Spleen (tissue), 11 donors: Measurements from ENCODE around the gene RAB25. TPM values are rescaled to one million over a fixed set of nuclear protein-coding genes. Genes with fewer than 3 reads are reported as not detected.
"Not testable (repeated sequence)": the region's sequence is repeated elsewhere in the genome, so short reads cannot be mapped to it uniquely, and the experiment has no call there.

ENCODE experiments used
- DNase-seq: peaks from one replicate; pipeline ENCODE4 v3.0.0-alpha.2; 2020
- H3K27ac ChIP-seq, 8 donors: fragments of 200-600 bp; sonication (generic) in 7 of 8; 1 replicate in 4 of 8; 2 replicates in 4 of 8; pipeline versions ENCODE4 v1.5.0 to v1.8.0; 2016 to 2021; ENCODE audit warnings: inconsistent platforms in 4 of 8, mild to moderate bottlenecking in 4 of 8, moderate library complexity in 1 of 8
- H3K27me3 ChIP-seq, 7 donors: fragments of 200-600 bp; sonication (generic) in 6 of 7; replicated peaks in 1 of 7; 1 replicate in 4 of 7; 2 replicates in 3 of 7; pipeline versions ENCODE4 v1.5.0 to v1.8.0; 2016 to 2021; ENCODE audit warnings: inconsistent platforms in 3 of 7, mild to moderate bottlenecking in 1 of 7
- H3K36me3 ChIP-seq, 6 donors: fragments of 200-600 bp; sonication (generic) in 5 of 6; 1 replicate in 4 of 6; 2 replicates in 2 of 6; pipeline versions ENCODE4 v1.5.0 to v1.8.0; 2016 to 2021; ENCODE audit warnings: inconsistent platforms in 2 of 6
- H3K4me1 ChIP-seq, 6 donors: fragments of 200-600 bp; sonication (generic) in 5 of 6; 1 replicate in 3 of 6; 2 replicates in 3 of 6; pipeline versions ENCODE4 v1.5.0 to v1.8.0; 2016 to 2021; ENCODE audit warnings: inconsistent platforms in 3 of 6
- H3K4me3 ChIP-seq, 8 donors: fragments of 200-600 bp; sonication (generic) in 7 of 8; 1 replicate in 4 of 8; 2 replicates in 4 of 8; pipeline versions ENCODE4 v1.5.0 to v1.8.0; 2016 to 2021; ENCODE audit warnings: inconsistent platforms in 4 of 8, mild to moderate bottlenecking in 4 of 8, moderate library complexity in 2 of 8
- H3K9me3 ChIP-seq, 8 donors: fragments of 200-600 bp; sonication (generic) in 7 of 8; 1 replicate in 4 of 8; 2 replicates in 4 of 8; pipeline versions ENCODE4 v1.5.0 to v1.8.0; 2016 to 2021; ENCODE audit warnings: inconsistent platforms in 4 of 8
- CTCF ChIP-seq, 11 experiments: fragments of 200-600 bp in 7 of 11; fragments of 450-650 bp in 4 of 11; sonication (generic) in 4 of 11; IDR thresholded peaks in 8 of 11; conservative IDR thresholded peaks in 3 of 11; 1 replicate in 7 of 11; 2 replicates in 4 of 11; pipeline versions ENCODE4 v1.4.0 to v1.8.0; 2016 to 2021; ENCODE audit warnings: antibody characterized with exemption in 11 of 11, inconsistent platforms in 4 of 11, mild to moderate bottlenecking in 1 of 11
- POLR2A ChIP-seq, 3 donors: fragments of 450-650 bp; IDR thresholded peaks; one replicate each; pipeline ENCODE4 v1.5.1; 2017; ENCODE audit warnings: antibody characterized with exemption in 3 of 3, mild to moderate bottlenecking in 1 of 3
- POLR2AphosphoS5 ChIP-seq, 3 donors: sonication (generic); formaldehyde crosslinking; IDR thresholded peaks; one replicate each; pipeline ENCODE4 v1.5.1; 2017; ENCODE audit warnings: antibody characterized with exemption in 3 of 3
- WGBS, 5 donors: extraction: QIAGEN DNeasy Blood & Tissue Kit in 3 of 5; methylation state at CpG; one replicate each; pipeline versions ENCODE4 v1.1.5 to v1.1.7; 2013 to 2018; 5-methylcytosine and 5-hydroxymethylcytosine counted together
- intact Hi-C: fragments of 100-400 bp; cut with DNase I; formaldehyde crosslinking; loops from one replicate; pipeline ENCODE4 v1.15.0; 2023; ENCODE audit warnings: low total_unique reads
- polyA plus RNA-seq, 3 donors: library from polyadenylated mRNA; stranded (reverse); fragments of 200-250 nt; gene quantifications; one replicate each; pipeline ENCODE4 v1.2.1, GENCODE V29; 2013
- total RNA-seq, 7 donors: library from RNA; depleted of rRNA in 3 of 7; stranded (reverse); fragments of >200 nt in 3 of 7; fragmentation: NEBNext Ultra II Directional in 4 of 7; extraction: Animal tissue kit (Norgen Biotek cat#: 25700) in 4 of 7; gene quantifications; one replicate each; pipeline versions ENCODE4 v1.1.0 to v1.2.1, GENCODE V29; 2016 to 2021
- donor health status: healthy with polysubstance abuse.
- donor health status: DM: no; HTN: no; CAD: no; lungs with moderate emphysema.
- donor health status: DM: no; HTN: no; CAD: no.
- donor health status: Bipolar disorder and iron deficiency.
- donor health status: healthy.
- donor health status: DM: no; HTN: no; CAD: no.
- donor health status: DM: yes; HTN: yes; CAD: no.

Gene RAB25
- total and polyA plus RNA-seq, 10 donors: 0.28 to 0.70 (median 0.50) TPM; not detected in 5

DNA sequence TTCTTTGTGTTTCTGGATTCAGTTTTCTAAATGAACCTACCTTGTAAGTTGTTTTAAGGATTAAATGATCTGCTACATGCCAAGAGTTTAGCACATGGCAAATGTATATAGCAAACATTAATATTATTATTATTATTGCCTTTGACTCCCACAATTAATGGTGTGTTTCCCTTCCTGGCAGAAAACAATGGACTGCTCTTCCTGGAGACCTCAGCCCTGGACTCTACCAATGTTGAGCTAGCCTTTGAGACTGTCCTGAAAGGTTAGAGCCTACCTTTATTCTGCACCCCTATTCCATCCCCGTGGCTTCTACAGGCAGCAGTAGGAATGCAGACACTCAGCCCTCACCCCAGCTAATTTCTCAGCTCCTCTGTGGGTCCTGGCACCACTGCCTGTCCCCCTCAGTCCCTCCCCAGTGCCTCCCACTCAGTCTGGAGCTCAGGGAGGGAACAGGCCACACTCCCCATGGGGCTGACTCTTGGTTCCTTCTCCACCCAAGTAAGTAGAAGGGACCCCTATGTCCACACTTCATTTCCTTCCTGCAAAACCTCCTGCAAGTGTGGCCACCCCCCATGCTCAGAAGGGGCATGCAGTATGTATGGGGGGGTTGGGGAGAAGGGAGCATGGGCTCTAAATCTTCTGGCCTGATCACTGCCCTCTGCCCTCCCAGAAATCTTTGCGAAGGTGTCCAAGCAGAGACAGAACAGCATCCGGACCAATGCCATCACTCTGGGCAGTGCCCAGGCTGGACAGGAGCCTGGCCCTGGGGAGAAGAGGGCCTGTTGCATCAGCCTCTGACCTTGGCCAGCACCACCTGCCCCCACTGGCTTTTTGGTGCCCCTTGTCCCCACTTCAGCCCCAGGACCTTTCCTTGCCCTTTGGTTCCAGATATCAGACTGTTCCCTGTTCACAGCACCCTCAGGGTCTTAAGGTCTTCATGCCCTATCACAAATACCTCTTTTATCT is 8.8 kb downstream of the RAB25 start:
- Histone ChIP-seq H3K27me3 (peaks cover 0 to 9% (median 0%) of the 10 kb centered on the region in 7 donors), H3K4me1 (peaks cover 0 to 14% (median 0%) of the 10 kb centered on the region in 6 donors), H3K27ac (no peak overlapping the region), H3K36me3 (no peaks in the 10 kb centered on the region), H3K9me3 (no peaks in the 10 kb centered on the region), H3K4me3 (no peak overlapping the region)
- TF ChIP-seq POLR2A (IDR thresholded peaks at IDR 0.05): no peak
- no peak for TF ChIP-seq POLR2AphosphoS5 (IDR thresholded peaks at IDR 0.05)
- no peak for TF ChIP-seq CTCF (IDR thresholded peaks at IDR 0.05 in 8 of 11, conservative IDR thresholded peaks at IDR 0.05 in 3 of 11)
- intact Hi-C loops: no loop called here
- no peak for DNase-seq
- WGBS, 5 donors: 69 to 85% (median 71%) methylated on average over 3 of the region's 3 CpGs

- no peak for DNase-seq
- no peaks in the 10 kb centered on the region for H3K36me3 ChIP-seq
- no peak overlapping the region for H3K4me3 ChIP-seq
- H3K27me3 ChIP-seq: peaks cover 0 to 9% (median 0%) of the 10 kb centered on the region in 7 donors
- H3K9me3 ChIP-seq: no peaks in the 10 kb centered on the region
- intact Hi-C loops: no loop called here
- peaks cover 0 to 22% (median 4%) of the 10 kb centered on the region in 6 donors for H3K4me1 ChIP-seq
- TF ChIP-seq POLR2AphosphoS5 (IDR thresholded peaks at IDR 0.05) (no peak), CTCF (IDR thresholded peaks at IDR 0.05 in 8 of 11, conservative IDR thresholded peaks at IDR 0.05 in 3 of 11) (no peak), POLR2A (IDR thresholded peaks at IDR 0.05) (no peak)
- H3K27ac ChIP-seq: no peak overlapping the region
- WGBS, 5 donors: 42 to 62% (median 50%) methylated on average over 4 of the region's 4 CpGs
Observed at GRCh38 chr1:156070548-156070947, 9.6 kb downstream of the RAB25 start.

DNA sequence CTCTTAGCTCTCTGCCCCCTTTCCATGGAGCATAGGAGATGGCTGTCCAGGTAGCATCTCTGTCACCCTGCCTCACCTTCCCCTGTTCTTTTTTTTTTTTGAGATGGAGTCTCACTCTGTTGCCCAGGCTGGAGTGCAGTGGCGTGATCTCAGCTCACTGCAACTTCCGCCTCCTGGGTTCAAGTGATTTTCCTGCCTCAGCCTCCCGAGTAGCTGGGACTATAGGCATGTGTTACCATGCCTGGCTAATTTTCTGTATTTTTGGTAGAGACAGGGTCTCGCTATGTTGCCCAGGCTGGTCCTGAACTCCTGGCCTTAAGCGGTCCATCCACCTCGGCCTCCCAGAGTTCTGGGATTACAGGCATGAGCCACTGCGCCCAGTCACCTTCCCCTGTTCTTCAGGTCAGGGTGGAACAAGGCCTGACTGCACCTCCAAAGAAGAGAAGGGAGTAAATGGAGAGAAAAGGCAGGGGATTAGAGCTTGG is 10.4 kb downstream of the RAB25 start:
- H3K36me3 ChIP-seq, H3K9me3 ChIP-seq, DNase-seq, intact Hi-C loops, H3K27ac ChIP-seq, H3K4me3 ChIP-seq: not testable (repeated sequence)
- H3K4me1 ChIP-seq: peaks cover 5 to 22% (median 12%) of the 10 kb centered on the region in 6 donors
- 80 to 90% (median 89%) methylated on average over 7 of the region's 7 CpGs for WGBS, 5 donors
- H3K27me3 ChIP-seq: peaks cover 0 to 12% (median 0%) of the 10 kb centered on the region in 7 donors

GRCh38 chr1:156072251-156072650 is 11.3 kb downstream of the RAB25 start:
- no peak overlapping the region for H3K27ac ChIP-seq
- H3K27me3 ChIP-seq: peaks cover 0 to 21% (median 0%) of the 10 kb centered on the region in 7 donors
- WGBS, 5 donors: 67 to 75% (median 71%) methylated on average over 6 of the region's 6 CpGs
- intact Hi-C loops: no loop called here
- no peaks in the 10 kb centered on the region for H3K9me3 ChIP-seq
- H3K4me3 ChIP-seq: no peak overlapping the region
- peaks cover 5 to 27% (median 18%) of the 10 kb centered on the region in 6 donors for H3K4me1 ChIP-seq
- H3K36me3 ChIP-seq: no peaks in the 10 kb centered on the region
- no peak for TF ChIP-seq POLR2AphosphoS5 (IDR thresholded peaks at IDR 0.05)
- DNase-seq: no peak

DNA sequence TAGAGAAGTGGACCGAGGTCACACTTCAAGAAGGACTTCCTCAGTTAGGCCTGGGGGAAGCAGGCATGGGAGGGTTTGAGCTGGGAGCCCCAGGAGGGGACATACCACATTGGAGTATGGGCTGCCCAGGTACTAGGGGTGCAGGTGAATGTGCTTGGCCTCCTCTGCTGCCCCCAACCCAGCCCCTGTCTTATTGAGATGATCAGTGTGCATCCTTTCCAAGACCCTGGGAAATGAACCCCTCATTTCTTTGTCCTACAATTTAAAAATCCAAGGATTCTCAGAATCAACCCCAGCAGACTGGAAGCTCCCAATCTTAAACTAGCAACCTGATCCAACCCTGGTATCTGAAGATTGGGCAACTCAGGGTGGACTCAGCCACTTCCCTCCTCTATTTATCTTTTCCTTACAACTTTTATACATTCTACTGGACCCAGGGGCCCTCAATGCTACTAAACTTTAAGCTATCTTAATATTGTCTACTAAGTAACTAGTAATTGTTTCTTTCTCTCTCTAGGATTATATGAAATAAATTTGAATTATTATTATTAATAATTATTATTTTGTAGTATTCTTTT is 12.2 kb downstream of the RAB25 start:
- DNase-seq: no peak
- intact Hi-C loops: no loop called here
- H3K4me3 ChIP-seq: no peak overlapping the region
- H3K9me3 ChIP-seq: no peaks in the 10 kb centered on the region
- H3K27ac ChIP-seq: no peak overlapping the region
- H3K36me3 ChIP-seq: no peaks in the 10 kb centered on the region
- TF ChIP-seq POLR2A (IDR thresholded peaks at IDR 0.05): no peak
- WGBS, 5 donors: 0 to 38% (median 27%) methylated on average over 1 of the region's 1 CpG
- H3K4me1 ChIP-seq: peaks cover 5 to 28% (median 18%) of the 10 kb centered on the region in 6 donors
- H3K27me3 ChIP-seq: peaks cover 0 to 22% (median 0%) of the 10 kb centered on the region in 7 donors
